GM12865 (cell line): Measurements from ENCODE around the gene CNGA1.

Experiments used
- DNase-seq: peaks from one replicate; pipeline ENCODE4 v3.0.0; 2010; ENCODE audit warnings: low read depth
- H3K4me3 ChIP-seq: 2 replicates; pipeline ENCODE4 v1.5.1; 2011; ENCODE audit warnings: mild to moderate bottlenecking, low read depth, low read length, control low read depth
- CTCF ChIP-seq: IDR thresholded peaks from 2 replicates; pipeline ENCODE4 v1.5.1; 2011; ENCODE audit warnings: low read length, control low read depth, low read depth, inconsistent platforms; ENCODE audit not compliant: insufficient read depth; ENCODE audit errors: missing control alignments

Gene CNGA1

GRCh38 chr4:48022192-48022799 is 5.8 kb upstream of the CNGA1 start:
- no peak for TF ChIP-seq CTCF
- H3K4me3 ChIP-seq, result no peak overlapping the region
- DNase-seq, result no peak

- DNase-seq, result no peak
- H3K4me3 ChIP-seq, result no peak overlapping the region
- TF ChIP-seq CTCF, result no peak
Measured at GRCh38 chr4:48021100-48021499, 4.6 kb upstream of the CNGA1 start.

GRCh38 chr4:48018112-48018511 is 1.6 kb upstream of the CNGA1 start:
- no peak for TF ChIP-seq CTCF
- no peak overlapping the region for H3K4me3 ChIP-seq

GRCh38 chr4:48017108-48017571 is 659 bp upstream of the CNGA1 start:
- no peak for TF ChIP-seq CTCF
- peak overlapping the region; percentile 78 for H3K4me3 ChIP-seq
- no peak for DNase-seq

More at GRCh38 chr4:48018112-48018511, 1.6 kb upstream of the CNGA1 start:
- DNase-seq, result no peak

- peak overlapping the region; percentile 78 for H3K4me3 ChIP-seq
- no peak for DNase-seq
Measured at GRCh38 chr4:48015678-48016077, 803 bp downstream of the CNGA1 start.

GRCh38 chr4:48015216-48015615 is 1.3 kb downstream of the CNGA1 start:
- H3K4me3 ChIP-seq, result no peak overlapping the region
- no peak for TF ChIP-seq CTCF
- DNase-seq, result no peak

More at GRCh38 chr4:48015678-48016077, 803 bp downstream of the CNGA1 start:
- TF ChIP-seq CTCF, result no peak

- no peak for DNase-seq
- H3K4me3 ChIP-seq, result no peak overlapping the region
- TF ChIP-seq CTCF, result no peak
Measured at GRCh38 chr4:48012824-48013223, 3.7 kb downstream of the CNGA1 start.
